ENCODE measurements around the gene DPP6.

Gene DPP6

DNA sequence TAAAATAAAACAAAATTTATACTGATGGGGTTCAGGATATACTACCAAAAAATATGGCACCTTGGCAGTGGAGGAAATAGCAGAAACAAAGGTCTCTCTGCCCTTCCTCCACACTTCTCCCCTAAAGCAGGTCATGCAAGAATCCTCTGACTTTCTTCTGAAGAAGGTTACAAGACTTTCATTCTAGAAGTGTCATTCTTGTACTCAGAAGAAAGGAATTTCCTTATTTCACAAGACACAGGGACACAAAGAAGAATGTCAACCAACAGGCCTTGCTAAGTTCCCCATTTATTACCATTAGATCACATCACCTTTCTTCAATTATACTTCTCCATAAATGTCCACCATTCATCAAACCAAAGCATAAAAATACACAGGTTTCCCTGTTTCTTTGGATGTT lies 480.6 kb downstream of the DPP6 start:
- DNase-seq (ENCODE audit: low read depth in 2 of 2), result no peak

DNA sequence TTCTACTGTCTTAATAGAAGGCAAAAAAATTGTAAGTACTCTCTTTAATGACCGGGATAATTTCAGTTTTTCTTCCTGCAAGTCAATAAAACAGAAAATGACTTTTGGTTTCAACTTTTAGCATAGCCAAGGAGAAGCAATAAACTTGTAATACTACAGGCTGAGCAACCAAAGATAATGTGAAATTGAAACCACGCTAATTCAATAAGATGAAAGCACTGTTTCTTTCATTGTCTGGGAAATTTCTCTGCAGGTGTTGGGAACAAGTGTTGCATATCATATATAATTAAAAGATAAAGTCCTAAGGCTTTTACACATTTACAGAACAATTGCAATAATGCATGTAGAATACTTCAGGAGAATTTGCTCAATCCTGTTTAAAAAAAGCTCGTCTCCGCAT lies 488.4 kb downstream of the DPP6 start:
- no peak for DNase-seq (ENCODE audit: low read depth in 2 of 2)

DNA sequence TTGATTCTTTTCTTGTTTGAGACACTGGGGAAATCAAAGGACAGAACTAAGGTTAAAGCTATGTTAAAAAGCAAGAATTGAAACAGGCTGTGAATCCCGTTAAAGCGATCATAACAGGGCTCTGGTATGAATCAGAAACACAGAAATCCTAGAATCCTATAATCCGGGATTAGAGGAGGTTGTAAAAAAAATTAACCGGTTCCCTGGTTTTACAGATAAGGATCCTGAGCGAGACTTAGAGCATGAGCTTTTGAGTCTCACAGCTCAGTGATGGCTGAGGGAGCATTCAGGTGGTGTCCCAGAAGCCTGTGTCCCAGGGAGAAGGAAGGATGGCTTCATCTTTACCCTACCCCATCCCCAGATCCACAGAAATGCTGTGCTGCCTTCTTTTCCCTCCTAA lies 489.4 kb downstream of the DPP6 start:
- no peak for DNase-seq (ENCODE audit: low read depth in 2 of 2)

DNA sequence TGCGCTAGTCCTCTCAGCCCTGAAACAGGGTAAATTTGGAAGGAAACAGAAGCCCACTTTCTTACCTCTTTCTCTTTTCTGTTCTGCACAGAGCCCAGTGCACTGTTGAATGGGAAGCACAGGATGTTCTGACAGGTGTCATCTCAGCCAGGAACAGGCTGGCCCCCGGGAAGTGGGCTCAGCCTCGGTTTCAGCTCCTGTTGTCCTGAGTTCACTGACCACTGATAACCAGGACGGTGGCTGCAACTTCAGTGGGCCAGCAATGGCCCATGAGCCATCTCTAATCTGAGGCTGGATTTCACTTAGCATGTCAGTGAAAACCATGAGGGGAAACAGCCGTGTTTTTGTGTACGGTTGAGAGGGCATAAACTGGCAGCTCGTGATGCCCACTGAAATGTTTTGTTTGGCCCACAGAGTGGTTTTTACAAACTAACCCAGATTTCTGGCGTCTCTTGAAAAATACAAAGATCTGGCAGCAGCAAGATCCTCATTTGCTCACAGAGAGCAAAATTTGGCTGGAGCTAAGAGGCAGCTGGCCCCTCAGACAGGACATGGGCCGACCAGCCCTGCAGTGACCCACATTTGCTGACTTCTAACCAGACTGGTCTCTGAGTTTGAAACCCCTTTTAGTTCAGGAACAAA lies 494.9 kb downstream of the DPP6 start:
- DNase-seq (ENCODE audit: low read depth in 2 of 2), result no peak

DNA sequence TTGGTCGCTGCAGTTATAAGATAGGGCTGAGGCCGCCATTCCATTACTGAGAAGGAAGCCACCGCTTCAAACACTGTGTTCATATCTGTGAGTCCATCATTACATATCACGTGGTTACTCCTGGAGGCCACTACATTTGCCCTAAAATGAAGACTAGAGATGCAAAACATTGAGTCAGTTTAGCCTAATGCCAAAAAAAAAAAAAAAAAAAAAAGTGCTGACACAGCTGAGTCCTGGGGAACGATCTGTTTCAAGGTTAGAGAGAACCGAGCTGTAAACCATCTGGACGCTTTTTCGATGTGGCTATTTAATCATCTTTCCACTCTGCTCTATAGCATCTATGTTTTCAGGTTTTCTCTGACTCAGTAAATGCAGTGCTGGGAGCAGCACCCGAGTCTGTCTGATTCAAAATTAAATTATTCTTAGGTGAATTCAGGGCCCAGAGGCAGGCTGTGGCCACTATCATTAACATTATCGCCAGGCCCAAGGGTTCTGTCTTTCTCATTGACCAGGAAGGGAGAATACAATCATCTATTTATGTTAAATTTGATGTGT lies 501.6 kb downstream of the DPP6 start:
- DNase-seq (ENCODE audit: low read depth in 2 of 2), result no peak

DNA sequence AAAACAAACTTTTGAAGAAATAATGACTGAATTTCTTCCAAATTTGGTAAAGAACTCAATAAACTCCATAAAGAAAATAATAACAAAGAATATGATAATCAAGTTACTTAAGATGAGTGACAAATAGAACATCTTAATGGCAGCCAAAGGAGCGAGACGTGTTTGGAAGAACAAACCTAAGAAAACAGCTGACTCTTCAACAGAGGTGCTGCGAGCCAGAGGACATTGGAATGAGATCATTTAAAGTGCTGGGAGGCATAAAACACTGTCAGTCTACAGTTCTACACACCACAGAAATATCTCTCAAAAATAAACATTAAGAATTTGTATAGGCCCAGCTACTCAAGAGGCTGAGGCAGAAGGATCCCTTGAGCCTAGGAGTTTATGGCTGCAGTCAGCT lies 507.3 kb downstream of the DPP6 start:
- DNase-seq (ENCODE audit: low read depth in 2 of 2), result no peak

DNA sequence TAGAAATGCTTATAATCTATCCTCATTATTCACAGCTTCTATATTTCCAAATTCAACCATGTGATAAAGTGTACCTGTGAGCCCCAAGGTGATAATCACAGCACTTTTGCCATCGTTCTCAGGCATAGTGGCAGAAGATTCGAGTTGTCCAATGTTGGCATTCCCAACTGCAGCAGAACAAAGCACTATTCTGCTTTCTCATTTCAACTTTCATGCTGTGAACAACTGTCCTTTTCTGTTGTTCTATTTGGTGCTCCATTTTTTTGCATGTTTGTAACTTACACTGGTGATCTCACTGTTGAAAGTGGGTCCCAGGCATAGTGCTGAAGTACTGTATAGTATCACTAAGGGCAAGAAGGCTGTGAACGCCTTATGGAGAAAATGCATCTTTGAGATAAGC lies 512.5 kb downstream of the DPP6 start:
- DNase-seq (ENCODE audit: low read depth in 2 of 2), result no peak

DNA sequence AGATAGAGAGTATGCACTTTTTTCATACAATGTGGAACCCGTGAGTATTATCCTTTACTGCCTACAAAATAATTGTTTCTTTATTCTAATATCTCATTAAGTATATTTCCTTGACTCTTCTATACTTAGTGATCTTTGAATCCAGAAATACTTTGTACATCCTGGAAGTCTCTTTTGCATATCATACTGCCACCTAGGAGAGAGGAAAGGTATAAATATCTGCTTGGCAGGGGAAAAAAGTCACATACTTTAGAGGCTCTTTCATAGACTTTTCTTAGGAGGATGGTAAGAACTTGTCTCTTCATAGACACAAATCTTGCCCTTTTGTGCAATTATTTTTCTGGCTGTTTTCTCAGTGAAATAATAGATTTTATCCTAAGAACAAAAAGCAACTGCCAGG lies 514.7 kb downstream of the DPP6 start:
- no peak for DNase-seq (ENCODE audit: low read depth in 2 of 2)

DNA sequence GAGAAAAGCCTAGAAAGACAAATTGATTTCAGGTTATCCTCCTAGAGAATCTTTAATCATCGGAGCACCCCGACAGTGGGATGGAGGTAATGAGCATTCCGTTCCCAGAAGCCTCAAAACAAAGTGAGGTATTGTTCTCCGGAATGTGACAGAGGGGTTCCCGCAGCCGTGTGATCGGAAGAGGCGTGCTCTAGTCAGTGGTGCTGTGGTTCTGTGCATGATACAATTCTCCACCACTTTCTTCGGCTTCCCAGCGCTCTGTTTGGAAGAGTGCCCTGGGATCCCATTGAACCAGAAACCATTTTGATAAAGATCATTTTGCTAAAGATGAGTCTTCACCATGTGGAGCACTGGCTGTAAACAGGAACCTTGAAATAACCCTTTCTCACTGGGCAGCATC lies 516.1 kb downstream of the DPP6 start:
- DNase-seq (ENCODE audit: low read depth in 2 of 2), result no peak

DNA sequence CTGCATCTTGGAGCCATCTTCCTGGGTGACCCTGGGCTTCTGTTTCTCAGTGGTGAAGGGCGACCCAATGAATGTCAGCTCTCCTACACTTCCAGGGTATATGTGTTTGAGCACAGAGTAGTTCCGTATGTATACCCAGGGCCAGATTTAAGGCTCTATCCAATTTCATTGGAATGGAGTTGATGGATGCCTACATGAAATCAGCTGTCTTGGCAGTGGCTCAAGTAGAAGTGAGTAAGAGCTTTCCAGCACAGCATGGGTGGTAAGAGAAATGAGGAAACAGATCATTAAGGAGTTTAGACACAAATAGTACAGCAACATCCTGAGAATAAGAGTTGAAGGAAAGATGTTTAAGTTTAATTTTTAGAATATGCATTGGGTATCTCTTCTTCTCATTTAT lies 517.7 kb downstream of the DPP6 start:
- DNase-seq (ENCODE audit: low read depth in 2 of 2), result no peak

DNA sequence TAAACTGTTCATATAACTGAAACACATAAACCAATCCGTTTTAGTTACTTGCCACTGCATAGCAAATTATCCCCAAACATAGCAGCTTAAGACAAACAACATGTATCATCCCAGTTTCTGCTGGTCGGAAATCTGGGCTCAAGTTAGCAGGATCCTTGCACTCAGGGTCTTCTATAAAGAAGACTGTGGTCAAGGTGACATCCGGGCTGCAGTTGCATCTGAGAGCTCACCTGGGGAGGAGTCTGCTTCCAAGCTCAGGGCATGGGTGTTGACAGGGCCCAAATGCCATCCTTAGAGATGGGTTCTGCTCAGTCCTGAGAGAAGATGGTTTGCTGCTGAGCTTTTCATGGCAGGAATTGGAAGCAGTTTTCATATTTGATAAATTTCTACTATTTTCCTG lies 519.6 kb downstream of the DPP6 start:
- DNase-seq (ENCODE audit: low read depth in 2 of 2), result no peak

DNA sequence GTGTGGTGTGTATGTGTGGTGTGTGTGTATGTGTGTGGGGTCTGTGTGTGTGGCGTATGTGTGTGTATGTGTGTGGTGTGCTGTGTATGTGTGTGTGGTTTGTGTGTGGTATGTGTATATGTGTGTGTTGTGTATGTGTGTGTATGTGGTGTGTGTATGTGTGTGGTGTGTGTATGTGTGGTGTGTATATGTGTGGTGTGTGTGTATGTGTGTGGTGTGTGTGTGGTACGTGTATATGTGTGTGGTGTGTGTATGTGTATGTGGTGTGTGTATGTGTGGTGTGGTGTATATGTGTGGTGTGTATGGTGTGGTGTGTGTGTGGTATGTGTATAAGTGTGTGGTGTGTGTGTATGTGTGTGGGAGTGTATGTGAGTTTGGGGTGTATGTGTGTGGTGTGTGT lies 522.0 kb downstream of the DPP6 start:
- no peak for DNase-seq (ENCODE audit: low read depth in 2 of 2)

DNA sequence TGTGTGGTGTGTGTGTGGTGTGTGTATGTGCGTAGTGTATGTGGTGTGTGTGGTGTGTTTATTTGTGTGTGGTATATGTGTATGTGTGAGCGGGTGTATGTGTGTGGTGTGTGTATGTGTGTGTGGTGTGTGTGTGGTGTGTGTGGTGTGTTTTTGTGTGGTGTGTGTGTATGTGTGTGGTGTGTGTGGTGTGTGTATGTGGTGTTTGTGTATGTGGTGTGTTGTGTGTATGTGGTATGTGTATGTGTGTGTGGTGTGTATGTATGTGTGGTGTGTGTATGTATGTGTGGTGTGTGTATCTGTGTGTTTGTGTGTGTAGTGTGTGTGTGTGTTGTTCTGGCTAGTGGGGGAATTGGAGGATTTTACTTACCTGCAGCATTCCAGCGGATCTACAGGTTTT lies 523.3 kb downstream of the DPP6 start:
- no peak for DNase-seq (ENCODE audit: low read depth in 2 of 2)

DNA sequence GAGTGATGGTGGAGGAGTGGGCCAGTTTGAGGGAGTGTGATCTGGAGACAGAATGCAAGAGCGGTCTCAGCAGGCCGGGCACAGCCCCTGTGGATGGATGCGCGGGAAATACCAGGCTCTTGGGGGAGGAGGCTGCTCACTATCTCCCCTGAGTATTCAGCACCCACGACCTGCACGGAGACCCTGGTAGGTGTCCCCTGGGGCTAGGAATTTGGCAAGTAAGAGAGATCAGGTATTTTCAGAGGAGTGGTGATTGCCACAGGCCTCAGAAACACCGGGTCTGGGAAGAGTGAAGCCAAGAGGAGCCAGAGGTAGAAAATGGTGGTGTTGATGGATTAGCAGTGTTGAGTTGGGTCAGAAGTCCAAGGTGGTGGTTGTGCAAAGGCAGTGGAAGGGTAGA lies 524.4 kb downstream of the DPP6 start:
- no peak for DNase-seq (ENCODE audit: low read depth in 2 of 2)

DNA sequence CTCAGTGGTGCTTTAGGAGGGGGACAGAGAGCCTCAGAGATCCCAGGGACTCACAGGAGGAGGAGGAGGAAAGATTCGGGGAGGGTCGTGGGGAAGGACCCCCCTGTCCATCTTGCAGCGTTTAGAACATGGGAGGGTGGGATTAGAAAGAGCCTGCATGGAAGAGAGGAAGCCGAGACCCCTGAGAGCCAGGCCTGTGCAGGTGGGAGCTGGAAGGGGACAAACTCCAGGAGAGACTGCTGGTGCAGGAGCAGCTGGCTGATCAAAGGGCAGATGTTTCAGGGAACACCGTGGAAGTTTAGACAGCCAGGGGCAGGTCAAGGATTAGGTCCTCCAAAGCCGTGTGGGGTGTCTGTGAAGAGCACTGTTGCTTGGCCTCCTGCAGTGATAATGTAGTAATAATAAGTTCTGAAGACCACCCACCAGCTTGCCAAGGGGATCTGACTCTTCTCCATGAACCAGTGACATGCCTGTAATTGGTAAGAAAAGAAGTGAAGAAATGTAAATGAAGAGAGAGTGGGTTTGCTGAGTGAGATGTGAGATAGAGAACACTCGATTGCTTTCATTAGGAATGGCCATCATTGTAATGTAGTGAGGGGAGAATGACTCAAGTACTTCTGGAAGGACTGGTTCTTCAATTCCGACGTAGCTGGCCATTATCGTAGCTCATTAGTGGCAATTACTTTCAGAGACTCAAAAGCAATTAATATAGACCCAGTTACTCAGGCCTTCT lies 525.1 kb downstream of the DPP6 start:
- no peak for DNase-seq (ENCODE audit: low read depth in 2 of 2)

DNA sequence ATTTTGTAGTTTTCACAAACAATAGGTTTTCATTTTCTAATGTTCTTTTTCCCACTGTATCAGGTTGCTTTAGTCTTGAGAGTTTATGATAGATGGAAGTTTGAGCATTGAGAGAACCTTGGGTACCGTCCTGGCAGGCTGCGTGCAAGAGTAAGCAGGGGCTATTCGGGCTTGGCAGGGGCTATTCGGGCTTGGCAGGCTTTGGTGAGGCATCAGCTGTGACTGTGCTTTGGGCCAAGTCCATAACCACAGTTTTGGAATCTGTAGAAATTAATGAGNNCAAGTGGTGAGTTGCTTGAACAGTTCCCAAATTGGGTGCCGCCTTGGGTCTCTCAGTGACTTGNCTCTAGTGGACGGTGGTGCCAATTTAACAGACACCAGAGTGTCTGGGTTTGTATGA lies 526.1 kb downstream of the DPP6 start:
- no peak for DNase-seq (ENCODE audit: low read depth in 2 of 2)

DNA sequence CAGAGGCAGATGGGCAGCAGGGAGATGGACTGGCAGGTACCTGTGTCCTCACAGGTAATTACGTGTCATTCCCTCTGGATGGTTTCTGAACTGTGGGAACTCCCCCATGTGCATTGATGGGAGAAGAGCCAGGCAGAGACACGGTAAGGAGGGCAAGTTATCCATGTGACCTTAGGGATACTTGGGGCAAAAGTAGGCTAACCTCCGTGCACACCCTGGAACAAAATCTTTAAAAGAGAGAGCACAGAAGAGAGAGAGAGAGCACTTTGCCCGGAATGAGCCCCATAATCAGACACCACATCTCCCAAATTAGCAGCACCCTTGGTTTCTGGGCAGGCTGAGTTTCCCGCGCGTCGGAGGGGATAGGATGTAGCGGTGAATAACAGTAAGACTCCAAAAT lies 527.5 kb downstream of the DPP6 start:
- no peak for DNase-seq (ENCODE audit: low read depth in 2 of 2)

DNA sequence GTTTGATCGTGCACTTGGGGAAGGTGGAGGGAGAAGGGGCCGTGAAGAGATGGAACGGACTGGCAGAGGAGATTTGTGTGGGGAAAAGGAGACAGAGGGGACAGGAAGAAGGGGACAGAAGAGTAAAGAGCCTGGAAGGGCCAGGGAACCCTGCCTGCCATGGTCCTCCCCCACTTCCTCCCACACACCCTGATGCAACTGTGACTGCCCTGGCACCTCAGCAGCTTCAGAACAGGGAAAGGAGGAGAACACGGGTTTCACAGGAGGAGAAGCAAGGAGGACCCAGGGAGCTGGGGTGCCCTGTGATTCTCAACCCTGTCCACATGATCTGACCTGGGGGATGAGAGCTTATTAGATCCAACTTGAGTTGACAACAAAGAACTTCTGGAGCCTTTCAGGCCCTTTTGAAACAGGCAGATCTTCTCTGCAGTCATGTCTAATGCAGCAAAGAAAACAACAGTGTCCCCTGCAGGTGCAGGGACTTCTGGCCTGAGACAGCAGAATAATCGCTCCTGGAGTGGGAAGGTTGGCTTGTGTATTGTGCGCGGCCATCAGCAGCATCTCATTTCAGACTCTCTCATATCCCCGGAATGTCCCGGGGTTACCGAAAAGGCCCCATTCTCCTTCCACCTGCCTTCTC lies 529.2 kb downstream of the DPP6 start:
- no peak for DNase-seq (ENCODE audit: low read depth in 2 of 2)

DNA sequence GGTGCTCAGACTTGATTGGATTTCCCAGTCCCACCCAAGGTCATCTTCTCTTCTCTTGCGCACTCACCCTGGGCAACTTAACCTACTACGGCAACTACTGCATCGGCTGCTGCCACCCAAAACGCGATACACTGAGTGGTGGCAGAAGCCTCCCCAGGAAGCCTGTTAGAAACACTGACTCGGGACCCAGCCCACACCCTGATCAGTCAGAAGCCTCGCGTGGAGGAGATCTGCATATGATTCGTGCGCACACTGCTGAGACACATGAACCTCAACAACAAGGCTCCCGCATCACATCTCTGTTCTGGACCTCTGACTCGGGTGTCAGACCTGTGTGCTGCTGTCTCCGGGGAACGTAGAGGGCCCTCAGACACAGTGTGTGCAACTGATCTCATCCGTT lies 531.3 kb downstream of the DPP6 start:
- DNase-seq (ENCODE audit: low read depth in 2 of 2), result no peak

DNA sequence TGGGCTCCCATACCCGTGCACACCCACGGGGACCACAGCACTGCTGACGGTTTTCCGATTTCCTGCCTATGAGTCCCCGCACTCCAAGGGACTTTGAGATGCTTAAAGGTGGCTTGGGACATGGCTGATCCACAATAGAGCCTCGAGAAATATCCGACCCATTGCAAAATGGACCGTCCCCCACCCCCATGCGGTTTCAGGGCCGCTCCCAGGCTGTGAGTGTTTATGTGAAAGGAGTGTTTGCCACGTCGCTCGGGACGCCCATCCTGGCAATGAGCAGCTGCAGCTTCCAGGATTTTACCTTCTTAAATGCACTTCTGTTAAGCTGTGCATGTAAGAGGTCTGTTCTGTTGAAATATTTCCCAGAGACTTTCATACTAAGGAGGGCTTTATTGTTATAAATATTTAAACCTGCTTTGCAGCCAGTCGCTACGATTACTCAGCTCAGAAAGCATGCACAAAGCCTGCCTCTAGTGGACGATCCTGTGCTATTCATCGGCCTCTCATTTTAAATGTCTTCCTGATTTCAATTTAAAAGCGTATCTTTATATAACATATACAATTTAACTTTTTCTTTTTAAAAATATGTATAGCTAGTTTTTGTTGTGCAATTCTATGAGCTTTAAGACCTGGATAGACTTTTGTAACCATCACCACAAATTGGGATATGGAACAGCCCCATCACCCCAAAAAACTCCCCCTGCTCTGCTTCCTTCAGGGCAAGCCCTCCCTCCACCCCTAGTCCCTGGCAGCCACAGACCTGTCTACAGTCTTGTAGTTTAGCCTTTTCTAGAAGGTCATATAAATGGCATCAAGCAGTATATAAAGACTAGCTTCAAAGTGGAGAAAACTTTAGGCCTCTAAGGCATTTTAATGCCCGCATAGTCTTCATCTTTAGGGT lies 532.4 kb downstream of the DPP6 start:
- DNase-seq (ENCODE audit: low read depth in 2 of 2), result no peak

DNA sequence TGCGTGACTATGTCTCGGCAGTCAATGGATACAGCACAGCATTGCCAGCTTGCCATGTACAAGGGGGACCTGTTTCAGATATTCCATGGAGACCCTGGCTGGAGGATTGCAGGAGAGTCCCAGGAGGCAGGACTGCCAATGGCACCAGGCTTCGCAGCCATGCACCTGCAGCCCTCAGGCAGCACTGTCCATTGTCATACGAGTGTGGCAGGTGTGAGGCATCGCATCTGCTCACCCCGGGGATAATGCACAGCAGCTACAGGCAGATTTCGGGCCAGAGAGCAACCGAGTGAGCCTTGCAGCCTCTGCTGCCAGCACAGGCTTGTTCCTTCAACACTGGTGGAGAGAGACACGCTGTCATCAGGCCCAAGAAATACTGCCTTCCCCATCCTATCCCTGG lies 535.6 kb downstream of the DPP6 start:
- DNase-seq (ENCODE audit: low read depth in 2 of 2), result no peak

DNA sequence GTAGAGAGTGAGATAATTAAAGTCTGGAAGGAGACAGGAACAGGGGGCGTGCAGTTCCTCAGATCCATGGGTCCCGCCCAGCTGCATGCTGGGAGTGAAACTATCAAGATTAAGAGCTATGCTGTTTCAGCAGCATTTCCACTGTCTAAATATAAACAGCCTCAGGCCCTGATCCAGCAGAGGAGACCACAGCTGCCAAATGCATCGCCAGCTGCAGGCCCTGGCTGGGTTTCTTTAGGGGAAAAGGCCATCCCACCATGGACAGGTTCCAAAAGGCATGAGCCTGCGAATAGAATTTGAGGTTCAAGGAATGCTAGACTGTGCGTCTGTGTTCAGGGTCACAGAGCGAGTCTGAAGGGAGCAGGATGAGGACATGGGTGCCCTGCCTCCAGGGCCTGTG lies 539.3 kb downstream of the DPP6 start:
- no peak for DNase-seq (ENCODE audit: low read depth in 2 of 2)

Data from fibroblast of skin of left biceps (primary cell).